GM23248 (cell line): ENCODE data around the gene LILRB1. TPM values are rescaled to one million over a fixed set of nuclear protein-coding genes. Genes with fewer than 3 reads are reported as not detected.
"Not testable (repeated sequence)": the region's sequence is repeated elsewhere in the genome, so short reads cannot be mapped to it uniquely, and the experiment has no call there.

Source experiments
- DNase-seq: peaks from one replicate; pipeline ENCODE4 v3.0.0-alpha.2; 2015
- H2AFZ ChIP-seq: fragments of 200-600 bp; sonication (generic); 2 replicates; pipeline ENCODE4 v1.6.1; 2016; ENCODE audit warnings: antibody characterized with exemption
- H3F3A ChIP-seq: fragments of 200-600 bp; sonication (generic); 2 replicates; pipeline ENCODE4 v1.6.1; 2016; ENCODE audit warnings: mild to moderate bottlenecking, antibody characterized with exemption, mixed run types; ENCODE audit not compliant: insufficient read depth
- H3K27ac ChIP-seq: fragments of 200-600 bp; sonication (generic); 2 replicates; pipeline ENCODE4 v1.5.1; 2016; ENCODE audit warnings: mild to moderate bottlenecking
- H3K27me3 ChIP-seq: fragments of 200-600 bp; sonication (generic); replicated peaks from 2 replicates; pipeline ENCODE4 v1.6.1; 2016; ENCODE audit warnings: mild to moderate bottlenecking; ENCODE audit not compliant: insufficient read depth
- H3K36me3 ChIP-seq: fragments of 200-600 bp; sonication (generic); 2 replicates; pipeline ENCODE4 v1.6.1; 2016; ENCODE audit warnings: low read depth, mild to moderate bottlenecking
- H3K4me1 ChIP-seq: fragments of 200-600 bp; sonication (generic); 2 replicates; pipeline ENCODE4 v1.6.1; 2016; ENCODE audit warnings: mild to moderate bottlenecking; ENCODE audit not compliant: insufficient read depth
- H3K4me2 ChIP-seq: fragments of 200-600 bp; sonication (generic); one replicate; pipeline ENCODE4 v1.6.1; 2016; ENCODE audit warnings: mild to moderate bottlenecking; ENCODE audit not compliant: unreplicated experiment
- H3K4me3 ChIP-seq: fragments of 200-600 bp; sonication (generic); 2 replicates; pipeline ENCODE4 v1.5.1; 2016; ENCODE audit warnings: mild to moderate bottlenecking
- H3K79me2 ChIP-seq: fragments of 200-600 bp; sonication (generic); 2 replicates; pipeline ENCODE4 v1.6.1; 2016; ENCODE audit warnings: mild to moderate bottlenecking; ENCODE audit not compliant: insufficient read depth
- H3K9ac ChIP-seq: fragments of 200-600 bp; sonication (generic); 2 replicates; pipeline ENCODE4 v1.6.1; 2016; ENCODE audit warnings: mild to moderate bottlenecking
- H3K9me2 ChIP-seq: fragments of 200-600 bp; sonication (generic); 2 replicates; pipeline ENCODE4 v1.6.1; 2016; ENCODE audit warnings: mixed run types, mild to moderate bottlenecking, moderate library complexity; ENCODE audit not compliant: insufficient read depth
- H3K9me3 ChIP-seq: fragments of 200-600 bp; sonication (generic); one replicate; pipeline ENCODE4 v1.6.1; 2017; ENCODE audit warnings: low read depth
- H4K20me1 ChIP-seq: fragments of 200-600 bp; sonication (generic); 2 replicates; pipeline ENCODE4 v1.6.0; 2016; ENCODE audit not compliant: insufficient read depth
- EZH2 ChIP-seq: fragments of 200-600 bp; sonication (generic); IDR thresholded peaks from 2 replicates; pipeline ENCODE4 v1.6.1; 2018; ENCODE audit warnings: antibody characterized with exemption, mild to moderate bottlenecking; ENCODE audit not compliant: insufficient read depth, poor library complexity, severe bottlenecking
- EZH2phosphoT487 ChIP-seq: fragments of 200-600 bp; sonication (generic); IDR thresholded peaks from 2 replicates; pipeline ENCODE4 v1.6.1; 2018; ENCODE audit warnings: antibody characterized with exemption, moderate library complexity, mild to moderate bottlenecking, low read depth; ENCODE audit not compliant: insufficient read depth
- WGBS, 2 experiments: methylation state at CpG; one replicate each; pipeline ENCODE4 v1.1.6; 2015 to 2017; ENCODE audit warnings: low lambda C conversion rate in 2 of 2, low coverage in 1 of 2; ENCODE audit errors: missing lambda C conversion rate in 2 of 2; 5-methylcytosine and 5-hydroxymethylcytosine counted together
- in situ Hi-C: fragments of 300-500 bp; cut with MboI; formaldehyde crosslinking; loops from 2 replicates; pipeline ENCODE4 v1.15.0; 2020
- polyA plus RNA-seq: library from polyadenylated mRNA; unstranded; fragments of >200 nt; fragmentation: Nextera tagmentation; extraction: Ambion mirVana; gene quantifications from 2 replicates; pipeline ENCODE4 v1.2.1, GENCODE V29; 2016
- total RNA-seq: library from RNA; depleted of rRNA; stranded (reverse); fragments of >200 nt; shearing (Covaris generic); gene quantifications from 2 replicates; pipeline ENCODE4 v1.2.3, GENCODE V29; 2014

Gene LILRB1
- total and polyA plus RNA-seq, 2 experiments from 2014 or later = 0.06 TPM; not detected in 1

DNA sequence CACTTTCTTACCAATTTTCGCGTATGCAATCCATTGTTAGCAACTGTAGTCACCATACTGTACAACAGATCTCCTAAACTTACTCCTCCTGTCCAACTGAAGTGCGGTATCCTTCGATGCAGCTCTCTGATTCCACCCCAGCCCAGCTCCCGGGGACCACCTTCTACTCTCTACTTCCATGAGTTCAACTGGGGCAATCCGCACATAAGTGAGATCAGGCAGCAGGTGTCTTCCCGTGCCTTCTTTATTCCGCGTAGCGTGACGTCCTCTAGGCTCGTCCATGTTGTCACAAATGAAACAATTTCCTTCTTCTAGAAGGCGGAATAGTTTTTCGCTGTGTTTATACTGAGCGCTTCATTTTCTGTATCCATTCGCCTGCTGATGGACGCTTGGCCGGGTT is 8.4 kb downstream of the LILRB1 start:
- Histone ChIP-seq H3K36me3 (no peaks in the 10 kb centered on the region), H3K9ac (no peak overlapping the region), H4K20me1 (no peaks in the 10 kb centered on the region), H3F3A (no peaks in the 10 kb centered on the region), H3K27me3 (no peaks in the 10 kb centered on the region), H3K27ac (no peak overlapping the region), H3K79me2 (no peaks in the 10 kb centered on the region), H3K9me3 (no peaks in the 10 kb centered on the region), H3K4me1 (no peaks in the 10 kb centered on the region), H3K4me3 (no peak overlapping the region), H2AFZ (no peak overlapping the region), H3K9me2 (no peaks in the 10 kb centered on the region), H3K4me2 (no peak overlapping the region)
- in situ Hi-C loops = no loop called here
- TF ChIP-seq EZH2phosphoT487 = no peak
- TF ChIP-seq EZH2 = no peak
- 56 to 63% methylated on average over 18 of the region's 18 CpGs for WGBS, 2 experiments
- no peak for DNase-seq

DNA sequence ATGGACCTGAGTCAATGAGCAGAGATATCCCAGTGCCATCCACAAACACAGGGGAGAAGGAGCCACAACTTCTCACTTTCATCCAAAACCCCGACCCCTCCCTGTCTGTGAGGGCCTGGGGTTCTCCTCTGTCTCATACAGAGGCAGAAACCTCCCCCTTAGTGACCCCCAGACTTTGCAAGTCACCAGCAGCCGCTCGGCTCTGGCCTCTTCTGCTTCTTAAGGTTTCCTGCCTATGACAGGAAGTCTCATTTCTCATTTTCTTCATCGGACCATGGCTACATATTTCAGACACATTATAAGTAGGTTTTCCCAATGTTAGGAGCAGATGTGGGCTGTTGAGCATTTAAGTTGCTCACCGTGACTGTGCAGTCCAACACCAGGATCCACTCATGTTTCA is 12.7 kb downstream of the LILRB1 start:
- H2AFZ ChIP-seq, H3K27me3 ChIP-seq, H3F3A ChIP-seq, DNase-seq, H3K9me2 ChIP-seq, H3K9ac ChIP-seq, H3K4me1 ChIP-seq, H3K27ac ChIP-seq, H3K4me3 ChIP-seq, H3K9me3 ChIP-seq, H3K36me3 ChIP-seq, H4K20me1 ChIP-seq, H3K4me2 ChIP-seq, in situ Hi-C loops, H3K79me2 ChIP-seq: not testable (repeated sequence)
- 14 to 22% methylated on average over 5 of the region's 5 CpGs for WGBS, 2 experiments

DNA sequence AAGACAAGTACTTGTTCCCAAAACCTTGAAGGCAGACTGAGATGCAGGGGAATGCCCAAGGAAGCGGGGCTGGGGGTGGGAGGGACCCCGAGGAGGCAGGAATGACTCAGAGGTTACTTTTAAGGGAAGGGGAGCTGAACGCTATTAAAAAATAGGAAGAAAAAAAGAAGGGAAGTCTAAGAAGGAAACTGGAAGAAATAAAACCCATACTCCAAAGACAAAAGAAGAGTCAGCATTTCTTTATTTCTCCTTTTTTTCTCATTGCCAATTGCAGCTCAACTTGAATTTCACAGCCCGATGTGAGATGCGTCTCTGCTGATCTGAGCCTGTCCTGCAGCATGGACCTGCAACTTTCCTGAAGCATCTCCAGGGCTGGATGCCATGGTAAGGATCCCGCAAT is 13.3 kb downstream of the LILRB1 start:
- in situ Hi-C loops = not testable (repeated sequence)

DNA sequence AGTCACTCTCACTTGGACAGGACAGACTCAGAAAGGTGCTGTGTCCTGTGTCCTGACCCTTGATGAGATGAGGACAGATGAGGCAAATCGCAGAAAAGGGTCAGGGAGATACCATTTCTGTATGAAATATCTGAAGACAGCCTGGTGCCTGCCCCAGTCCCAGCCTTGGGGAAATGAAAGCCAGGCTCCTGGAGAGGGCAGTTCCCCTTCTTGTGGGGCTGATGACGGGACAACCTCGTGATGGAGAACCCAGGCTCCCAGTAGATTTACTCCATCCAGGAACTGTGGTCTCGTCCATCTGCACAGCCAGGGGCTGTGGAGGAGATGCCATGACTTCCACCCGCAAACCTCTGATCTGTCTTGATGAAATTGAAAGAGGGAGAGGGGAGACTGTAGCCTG is 13.8 kb downstream of the LILRB1 start:
- TF ChIP-seq EZH2phosphoT487 (no peak), EZH2 (no peak)
- in situ Hi-C loops = no loop called here
- no peaks in the 10 kb centered on the region for H3K9me3 ChIP-seq

More for the DNA sequence above, 13.3 kb downstream of the LILRB1 start:
- H3K36me3 ChIP-seq, H3K9me3 ChIP-seq, H3K9ac ChIP-seq, H3K9me2 ChIP-seq, H2AFZ ChIP-seq, H3K79me2 ChIP-seq, H3K4me2 ChIP-seq, H3K27me3 ChIP-seq, DNase-seq, H3K4me3 ChIP-seq, H3F3A ChIP-seq, H3K27ac ChIP-seq, H3K4me1 ChIP-seq, H4K20me1 ChIP-seq: not testable (repeated sequence)
- 29 to 46% methylated on average over 6 of the region's 6 CpGs for WGBS, 2 experiments

DNA sequence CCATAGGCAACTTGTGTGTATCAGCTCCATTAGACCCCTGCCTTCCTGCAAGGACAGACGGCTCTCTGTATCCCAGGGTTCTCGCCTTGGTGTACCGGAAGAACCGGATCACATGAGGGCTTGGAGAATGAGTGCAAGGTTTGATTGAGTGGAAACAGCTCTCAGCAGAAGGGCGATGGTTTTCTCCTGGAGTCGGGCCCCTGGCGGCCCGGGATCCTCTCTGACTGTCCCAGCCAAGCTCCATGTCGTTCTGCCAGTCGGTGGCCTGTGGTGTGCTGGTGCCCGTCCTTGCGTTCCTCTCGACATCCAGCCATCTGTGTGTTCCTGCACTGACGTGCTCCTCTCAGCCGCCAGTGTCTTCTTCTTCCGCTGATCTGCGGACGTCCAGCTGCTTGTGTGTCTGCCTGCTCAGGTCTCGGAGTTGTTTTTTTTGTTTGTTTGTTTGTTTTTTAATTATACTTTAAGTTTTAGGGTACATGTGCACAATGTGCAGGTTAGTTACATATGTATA is 16.1 kb downstream of the LILRB1 start:
- Histone ChIP-seq H3K9me3 (no peaks in the 10 kb centered on the region), H3K4me2 (no peak overlapping the region), H3K9ac (no peak overlapping the region), H3F3A (no peaks in the 10 kb centered on the region), H4K20me1 (no peaks in the 10 kb centered on the region), H3K9me2 (no peaks in the 10 kb centered on the region), H2AFZ (no peak overlapping the region), H3K4me1 (no peaks in the 10 kb centered on the region), H3K79me2 (no peaks in the 10 kb centered on the region), H3K36me3 (no peaks in the 10 kb centered on the region), H3K27ac (no peak overlapping the region), H3K27me3 (no peaks in the 10 kb centered on the region), H3K4me3 (no peak overlapping the region)
- in situ Hi-C loops = no loop called here
- TF ChIP-seq EZH2phosphoT487 = no peak
- no peak for TF ChIP-seq EZH2
- no peak for DNase-seq
- 41 to 43% methylated on average over 17 to 19 of the region's 19 CpGs for WGBS, 2 experiments

More for the DNA sequence above, 13.8 kb downstream of the LILRB1 start:
- no peak overlapping the region for H2AFZ ChIP-seq
- H3K79me2 ChIP-seq = no peaks in the 10 kb centered on the region
- no peak overlapping the region for H3K27ac ChIP-seq
- no peak for DNase-seq
- H3K4me1 ChIP-seq = no peaks in the 10 kb centered on the region
- H3K36me3 ChIP-seq = no peaks in the 10 kb centered on the region
- H3K4me2 ChIP-seq = no peak overlapping the region
- no peak overlapping the region for H3K4me3 ChIP-seq
- no peaks in the 10 kb centered on the region for H3K9me2 ChIP-seq
- no peak overlapping the region for H3K9ac ChIP-seq
- 12 to 13% methylated on average over 4 to 5 of the region's 5 CpGs for WGBS, 2 experiments
- H3K27me3 ChIP-seq = no peaks in the 10 kb centered on the region
- H3F3A ChIP-seq = no peaks in the 10 kb centered on the region
- H4K20me1 ChIP-seq = no peaks in the 10 kb centered on the region
